ENCODE data around the gene DVL3. TPM values are rescaled to one million over a fixed set of nuclear protein-coding genes. Genes with fewer than 3 reads are reported as not detected.

DVL3 gene
- total RNA-seq, 1 experiment from 2014 or later, result 42.6 TPM

DNA sequence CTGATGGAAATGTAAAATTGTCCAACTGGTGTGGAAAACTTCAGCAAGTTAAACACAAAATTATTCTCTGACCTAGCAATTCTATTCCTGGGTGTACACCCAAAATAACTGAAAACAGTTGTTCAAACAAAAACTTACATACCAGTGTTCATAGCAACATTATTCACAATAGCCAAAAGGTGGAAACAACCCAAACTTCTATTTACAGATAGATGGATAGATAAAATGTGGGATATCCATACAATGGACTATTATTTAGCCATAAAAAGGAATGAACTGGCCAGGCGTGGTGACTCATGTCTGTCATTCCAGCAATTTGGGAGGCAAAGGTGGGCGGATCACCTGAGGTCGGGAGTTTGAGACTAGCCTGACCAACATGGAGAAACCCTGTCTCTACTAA lies 67.3 kb downstream of the DVL3 start:
- no peak for DNase-seq
- Histone ChIP-seq H3K9me3 (no peaks in the 10 kb centered on the region), H3K36me3 (no peaks in the 10 kb centered on the region), H3K27me3 (peaks cover 28% of the 10 kb centered on the region), H3K4me3 (no peak overlapping the region)

Other genes starting within 250 kb of the DVL3 start
- 6.6 and 7.9 TPM in 2 replicates for gene ABCC5, start 137.5 kb upstream of the DVL3 start, total RNA-seq (2014; rRNA removed; shearing (Covaris generic); ENCODE audit: low replicate concordance)
- not detected in 2 replicates for gene HTR3D, start 123.6 kb upstream of the DVL3 start, total RNA-seq (2014; rRNA removed; shearing (Covaris generic); ENCODE audit: low replicate concordance)
- not detected in 2 replicates for gene HTR3C, start 102.3 kb upstream of the DVL3 start, total RNA-seq (2014; rRNA removed; shearing (Covaris generic); ENCODE audit: low replicate concordance)
- not detected in 2 replicates for gene HTR3E, start 58.3 kb upstream of the DVL3 start, total RNA-seq (2014; rRNA removed; shearing (Covaris generic); ENCODE audit: low replicate concordance)
- 41.7 and 50.5 TPM in 2 replicates for gene EIF2B5, start 20.0 kb upstream of the DVL3 start, total RNA-seq (2014; rRNA removed; shearing (Covaris generic); ENCODE audit: low replicate concordance)
- gene AP2M1, start 19.5 kb downstream of the DVL3 start, total RNA-seq (2014; rRNA removed; shearing (Covaris generic); ENCODE audit: low replicate concordance), result 688 and 946 TPM in 2 replicates
- 65.3 and 79.4 TPM in 2 replicates for gene ABCF3, start 30.8 kb downstream of the DVL3 start, total RNA-seq (2014; rRNA removed; shearing (Covaris generic); ENCODE audit: low replicate concordance)
- gene VWA5B2, start 74.2 kb downstream of the DVL3 start, total RNA-seq (2014; rRNA removed; shearing (Covaris generic); ENCODE audit: low replicate concordance), result not detected in 2 replicates
- 57.2 and 59.0 TPM in 2 replicates for gene ALG3, start 93.6 kb downstream of the DVL3 start, total RNA-seq (2014; rRNA removed; shearing (Covaris generic); ENCODE audit: low replicate concordance)
- gene EEF1AKMT4, start 94.3 kb downstream of the DVL3 start, total RNA-seq (2014; rRNA removed; shearing (Covaris generic); ENCODE audit: low replicate concordance), result 5.2 and 16.0 TPM in 2 replicates
- gene CAMK2N2, start 106.2 kb downstream of the DVL3 start, total RNA-seq (2014; rRNA removed; shearing (Covaris generic); ENCODE audit: low replicate concordance), result not detected in 2 replicates
- not detected in 2 replicates for gene ECE2, start 120.6 kb downstream of the DVL3 start, total RNA-seq (2014; rRNA removed; shearing (Covaris generic); ENCODE audit: low replicate concordance)
- gene PSMD2, start 143.9 kb downstream of the DVL3 start, total RNA-seq (2014; rRNA removed; shearing (Covaris generic); ENCODE audit: low replicate concordance), result 1,179 and 1,305 TPM in 2 replicates
- gene EIF4G1, start 159.2 kb downstream of the DVL3 start, total RNA-seq (2014; rRNA removed; shearing (Covaris generic); ENCODE audit: low replicate concordance), result 378 and 439 TPM in 2 replicates
- 4.8 and 8.8 TPM in 2 replicates for gene FAM131A, start 182.2 kb downstream of the DVL3 start, total RNA-seq (2014; rRNA removed; shearing (Covaris generic); ENCODE audit: low replicate concordance)
- gene CLCN2, start 206.2 kb downstream of the DVL3 start, total RNA-seq (2014; rRNA removed; shearing (Covaris generic); ENCODE audit: low replicate concordance), result 2.6 and 2.9 TPM in 2 replicates
- gene POLR2H, start 206.3 kb downstream of the DVL3 start, total RNA-seq (2014; rRNA removed; shearing (Covaris generic); ENCODE audit: low replicate concordance), result 138 and 139 TPM in 2 replicates
- not detected in 2 replicates for gene THPO, start 222.8 kb downstream of the DVL3 start, total RNA-seq (2014; rRNA removed; shearing (Covaris generic); ENCODE audit: low replicate concordance)
- gene CHRD, start 224.7 kb downstream of the DVL3 start, total RNA-seq (2014; rRNA removed; shearing (Covaris generic); ENCODE audit: low replicate concordance), result 0.03 TPM in 1 of 2 replicates, not detected in the other

Data from MG63 (cell line).